SK-N-SH treated with all-trans-retinoic acid at 6 μM for 48 hours (cell line): Measurements from ENCODE around the gene WWTR1.
A peak's percentile ranks its signal among the peaks of the same experiment; 100 is the strongest.

ENCODE experiments used
- ATAC-seq: fragments of 200-7000 bp; cut with Tn5 transposase; 3 replicates; pipeline ENCODE4 v1.9.1; 2020; ENCODE audit warnings: mild to moderate bottlenecking, moderate library complexity
- ARNTL ChIP-seq: fragments of 450-650 bp; formaldehyde crosslinking; IDR thresholded peaks from 2 replicates; pipeline ENCODE4 v1.5.0; 2020; ENCODE audit warnings: low read depth, mild to moderate bottlenecking, moderate library complexity, borderline replicate concordance
- BACH2 ChIP-seq: fragments of 250-450 bp; sonication (Bioruptor Pico); IDR thresholded peaks from 2 replicates; pipeline ENCODE4 v1.9.0; 2021; ENCODE audit warnings: mild to moderate bottlenecking, borderline replicate concordance
- CREB5 ChIP-seq: fragments of 250-450 bp; sonication (Bioruptor Pico); IDR thresholded peaks from 2 replicates; pipeline ENCODE4 v1.5.1; 2020; ENCODE audit warnings: low read depth, mild to moderate bottlenecking, moderate library complexity
- CSRNP3 ChIP-seq: fragments of 250-450 bp; sonication (Bioruptor Pico); IDR thresholded peaks from 2 replicates; pipeline ENCODE4 v1.5.1; 2021; ENCODE audit warnings: mild to moderate bottlenecking, moderate library complexity
- GLIS3 ChIP-seq: fragments of 250-450 bp; sonication (Bioruptor Pico); IDR thresholded peaks from 2 replicates; pipeline ENCODE4 v1.5.0; 2020; ENCODE audit warnings: mild to moderate bottlenecking, moderate library complexity
- ISL1 ChIP-seq: fragments of 250-450 bp; sonication (Bioruptor Pico); IDR thresholded peaks from 2 replicates; pipeline ENCODE4 v2.1.2; 2022; ENCODE audit warnings: mild to moderate bottlenecking, moderate library complexity
- POU6F1 ChIP-seq: fragments of 250-450 bp; sonication (Bioruptor Pico); IDR thresholded peaks from 2 replicates; pipeline ENCODE4 v1.8.0; 2021; ENCODE audit warnings: low read depth, mild to moderate bottlenecking, moderate library complexity, borderline replicate concordance
- PPARA ChIP-seq: fragments of 250-450 bp; sonication (Bioruptor Pico); IDR thresholded peaks from 2 replicates; pipeline ENCODE4 v1.5.0; 2020; ENCODE audit warnings: mild to moderate bottlenecking, borderline replicate concordance
- RARB ChIP-seq: fragments of 250-450 bp; sonication (Bioruptor Pico); IDR thresholded peaks from 2 replicates; pipeline ENCODE4 v1.8.0; 2021; ENCODE audit warnings: mild to moderate bottlenecking, moderate library complexity
- SNAI2 ChIP-seq: fragments of 250-450 bp; sonication (Bioruptor Pico); IDR thresholded peaks from 2 replicates; pipeline ENCODE4 v1.5.0; 2020; ENCODE audit warnings: mild to moderate bottlenecking, moderate library complexity
- TCF4 ChIP-seq: fragments of 250-450 bp; sonication (Bioruptor Pico); IDR thresholded peaks from 2 replicates; pipeline ENCODE4 v1.8.0; 2021; ENCODE audit warnings: mild to moderate bottlenecking, moderate library complexity, borderline replicate concordance
- TOX ChIP-seq: fragments of 250-450 bp; sonication (Bioruptor Pico); IDR thresholded peaks from 2 replicates; pipeline ENCODE4 v1.8.0; 2021; ENCODE audit warnings: mild to moderate bottlenecking, moderate library complexity, borderline replicate concordance
- ZC3H10 ChIP-seq: fragments of 250-450 bp; sonication (Bioruptor Pico); IDR thresholded peaks from 2 replicates; pipeline ENCODE4 v1.5.1; 2021; ENCODE audit warnings: mild to moderate bottlenecking, moderate library complexity
- ZFP3 ChIP-seq: fragments of 250-450 bp; sonication (Bioruptor Pico); IDR thresholded peaks from 2 replicates; pipeline ENCODE4 v1.5.0; 2020; ENCODE audit warnings: mild to moderate bottlenecking, moderate library complexity
- ZFP30 ChIP-seq: fragments of 450-650 bp; formaldehyde crosslinking; IDR thresholded peaks from 2 replicates; pipeline ENCODE4 v1.5.0; 2022; ENCODE audit warnings: mild to moderate bottlenecking, moderate library complexity
- ZNF565 ChIP-seq: fragments of 450-650 bp; formaldehyde crosslinking; conservative IDR thresholded peaks from 2 replicates; pipeline ENCODE4 v1.5.0; 2020; ENCODE audit warnings: low read depth, mild to moderate bottlenecking, moderate library complexity
- ZNF70 ChIP-seq: fragments of 450-650 bp; formaldehyde crosslinking; IDR thresholded peaks from 2 replicates; pipeline ENCODE4 v1.5.0; 2020; ENCODE audit warnings: mild to moderate bottlenecking, moderate library complexity
- ZNF8 ChIP-seq: fragments of 450-650 bp; formaldehyde crosslinking; IDR thresholded peaks from 2 replicates; pipeline ENCODE4 v1.5.0; 2020; ENCODE audit warnings: mild to moderate bottlenecking, moderate library complexity
- TF ChIP-seq, protein P1 (sequence below): fragments of 250-450 bp; sonication (Bioruptor Pico); IDR thresholded peaks from 2 replicates; pipeline ENCODE4 v1.8.0; 2020; ENCODE audit warnings: mild to moderate bottlenecking, moderate library complexity, borderline replicate concordance

Gene WWTR1

DNA sequence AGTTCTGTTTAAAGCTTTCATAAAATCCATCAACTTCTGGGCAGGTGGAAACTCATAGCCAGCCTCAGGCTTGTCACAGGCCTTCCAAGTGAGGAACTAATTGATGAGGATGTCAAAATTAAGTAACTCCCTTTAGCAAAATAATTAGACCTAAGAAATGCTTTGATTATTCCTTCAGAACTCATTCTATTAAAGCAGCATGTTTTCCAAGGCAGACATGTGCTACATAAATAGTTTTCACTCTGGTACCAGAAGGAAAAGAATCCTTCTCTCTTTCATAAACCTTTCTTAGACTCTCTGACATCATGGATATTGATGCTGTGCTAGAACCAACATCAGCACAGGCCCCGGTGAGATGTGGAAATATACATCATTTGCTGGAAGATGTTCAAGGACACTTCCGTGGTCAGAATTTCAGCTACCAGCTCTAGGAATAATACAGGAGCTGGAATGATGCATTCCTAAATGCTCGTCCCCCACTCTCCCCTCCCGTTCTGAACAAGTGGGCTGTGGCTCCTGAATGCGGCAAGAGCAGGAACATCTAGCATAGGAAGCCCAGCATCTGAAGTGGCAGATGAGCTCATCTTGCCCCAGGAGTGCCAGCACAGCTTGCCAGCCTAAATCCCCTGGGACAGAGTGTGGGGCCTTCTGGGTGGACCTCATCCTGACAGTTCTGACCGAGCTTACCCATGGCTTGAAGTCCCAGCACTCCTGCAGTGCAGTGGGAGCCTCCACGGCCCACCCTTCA lies 82.4 kb downstream of the WWTR1 start:
- TF ChIP-seq GLIS3 (CRISPR knock-in tag) (no peak), ZFP3 (CRISPR knock-in tag) (peak; percentile 11; the same call in 1 of the 2 replicates), ZNF565 (CRISPR knock-in tag) (no peak), ZNF8 (CRISPR knock-in tag) (no peak), ZNF70 (CRISPR knock-in tag) (no peak), ISL1 (CRISPR knock-in tag) (no peak), ARNTL (CRISPR knock-in tag) (no peak), TOX (CRISPR knock-in tag) (no peak), BACH2 (CRISPR knock-in tag) (no peak), TCF4 (CRISPR knock-in tag) (no peak), PPARA (CRISPR knock-in tag) (no peak), ZFP30 (CRISPR knock-in tag) (no peak), CREB5 (CRISPR knock-in tag) (no peak), CSRNP3 (no peak), POU6F1 (CRISPR knock-in tag) (no peak), ZC3H10 (CRISPR knock-in tag) (no peak)
- TF ChIP-seq, protein P1, sequence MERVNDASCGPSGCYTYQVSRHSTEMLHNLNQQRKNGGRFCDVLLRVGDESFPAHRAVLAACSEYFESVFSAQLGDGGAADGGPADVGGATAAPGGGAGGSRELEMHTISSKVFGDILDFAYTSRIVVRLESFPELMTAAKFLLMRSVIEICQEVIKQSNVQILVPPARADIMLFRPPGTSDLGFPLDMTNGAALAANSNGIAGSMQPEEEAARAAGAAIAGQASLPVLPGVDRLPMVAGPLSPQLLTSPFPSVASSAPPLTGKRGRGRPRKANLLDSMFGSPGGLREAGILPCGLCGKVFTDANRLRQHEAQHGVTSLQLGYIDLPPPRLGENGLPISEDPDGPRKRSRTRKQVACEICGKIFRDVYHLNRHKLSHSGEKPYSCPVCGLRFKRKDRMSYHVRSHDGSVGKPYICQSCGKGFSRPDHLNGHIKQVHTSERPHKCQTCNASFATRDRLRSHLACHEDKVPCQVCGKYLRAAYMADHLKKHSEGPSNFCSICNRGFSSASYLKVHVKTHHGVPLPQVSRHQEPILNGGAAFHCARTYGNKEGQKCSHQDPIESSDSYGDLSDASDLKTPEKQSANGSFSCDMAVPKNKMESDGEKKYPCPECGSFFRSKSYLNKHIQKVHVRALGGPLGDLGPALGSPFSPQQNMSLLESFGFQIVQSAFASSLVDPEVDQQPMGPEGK (CRISPR knock-in tag): peak; percentile 59; the same call in 1 of the 2 replicates
- peak; percentile 69 for ATAC-seq

DNA sequence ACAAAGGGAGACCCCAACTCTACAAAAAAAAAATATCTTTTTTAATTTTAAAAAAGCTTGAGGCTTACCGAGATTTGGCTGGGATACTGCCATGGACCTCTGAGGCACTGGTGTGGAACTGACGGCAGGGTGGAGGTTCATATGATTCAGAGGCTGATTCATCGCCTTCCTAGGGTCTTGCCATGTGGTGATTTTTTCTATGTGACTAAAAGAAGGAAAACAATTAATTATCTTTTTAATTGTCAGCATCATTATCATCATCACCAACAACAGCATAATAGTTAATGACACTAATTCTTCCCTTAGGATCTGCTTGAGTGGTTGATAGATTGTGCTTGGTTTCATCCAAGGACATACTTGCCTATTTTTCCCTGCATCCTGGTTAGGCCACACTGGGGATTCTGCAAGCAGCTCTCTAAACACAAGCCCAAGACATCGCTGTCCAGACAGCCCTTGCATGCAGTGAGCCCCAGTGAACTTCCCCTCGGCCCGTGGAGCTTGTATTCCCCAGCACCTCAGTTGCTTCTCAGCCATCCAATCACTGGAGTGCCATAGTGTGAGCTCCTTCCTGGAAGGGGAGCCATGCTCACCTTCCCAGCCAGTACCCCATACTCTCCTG lies 84.9 kb downstream of the WWTR1 start:
- TF ChIP-seq ISL1 (CRISPR knock-in tag): no peak
- ATAC-seq: peak; percentile 27

DNA sequence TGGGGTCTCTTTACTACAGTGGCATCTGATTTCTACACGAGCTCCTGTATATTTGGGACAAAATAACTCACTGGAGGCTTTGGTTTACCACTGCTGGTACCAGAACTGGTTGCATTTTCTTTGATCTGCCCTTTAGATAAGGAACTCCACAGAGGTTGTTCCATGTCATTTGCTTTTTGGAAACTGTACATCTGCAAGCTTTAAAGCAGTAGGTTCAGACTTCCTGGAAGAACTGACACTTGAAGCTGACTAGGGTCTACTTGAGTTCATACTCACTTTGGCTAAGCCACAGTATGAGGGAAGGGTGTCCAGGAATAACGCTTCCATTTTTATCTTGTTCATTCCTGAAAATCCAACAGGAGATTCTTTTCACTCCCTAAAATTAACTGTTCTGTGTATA lies 86.4 kb downstream of the WWTR1 start:
- TF ChIP-seq GLIS3 (CRISPR knock-in tag) (no peak), RARB (CRISPR knock-in tag) (no peak), CREB5 (CRISPR knock-in tag) (no peak), SNAI2 (CRISPR knock-in tag) (no peak)

GRCh38 chr3:149570016-149570415 lies 87.8 kb downstream of the WWTR1 start:
- ATAC-seq: no peak
- TF ChIP-seq TCF4 (CRISPR knock-in tag): no peak
- no peak for TF ChIP-seq ISL1 (CRISPR knock-in tag)
- no peak for TF ChIP-seq ZFP3 (CRISPR knock-in tag)
- no peak for TF ChIP-seq TOX (CRISPR knock-in tag)
- TF ChIP-seq ZC3H10 (CRISPR knock-in tag): no peak
- no peak for TF ChIP-seq BACH2 (CRISPR knock-in tag)
- TF ChIP-seq CSRNP3: no peak
- TF ChIP-seq GLIS3 (CRISPR knock-in tag): no peak
- TF ChIP-seq, protein P1 (CRISPR knock-in tag): no peak
- no peak for TF ChIP-seq ZNF565 (CRISPR knock-in tag)
- no peak for TF ChIP-seq PPARA (CRISPR knock-in tag)
- TF ChIP-seq ZNF8 (CRISPR knock-in tag): no peak

More for the DNA sequence above, 86.4 kb downstream of the WWTR1 start:
- ATAC-seq: no peak
